K562 (cell line): ENCODE measurements around the gene ELOF1. TPM values are rescaled to one million over a fixed set of nuclear protein-coding genes. Genes with fewer than 3 reads are reported as not detected.

Experiments
- ARID3A ChIP-seq: IDR thresholded peaks from 2 replicates; pipeline ENCODE4 v1.6.1; 2012; ENCODE audit warnings: low read depth, low read length, improper control_type of control experiment, borderline replicate concordance
- ATF7 ChIP-seq: fragments of 450-650 bp; IDR thresholded peaks from 2 replicates; pipeline ENCODE4 v1.7.1; 2014; ENCODE audit warnings: mild to moderate bottlenecking, moderate library complexity
- BCOR ChIP-seq: fragments of 450-650 bp; IDR thresholded peaks from 2 replicates; pipeline ENCODE4 v1.6.1; 2016
- CBX1 ChIP-seq: sonication (generic); IDR thresholded peaks from 2 replicates; pipeline ENCODE4 v1.6.1; 2016; ENCODE audit warnings: antibody characterized with exemption, low read depth, mild to moderate bottlenecking
- CC2D1A ChIP-seq: fragments of 450-650 bp; IDR thresholded peaks from 2 replicates; pipeline ENCODE4 v1.6.1; 2017; ENCODE audit warnings: mild to moderate bottlenecking
- CREM ChIP-seq: IDR thresholded peaks from 2 replicates; pipeline ENCODE4 v1.6.1; 2014; ENCODE audit warnings: antibody characterized with exemption, low read depth
- DPF2 ChIP-seq: fragments of 450-650 bp; IDR thresholded peaks from 2 replicates; pipeline ENCODE4 v1.6.1; 2016
- FIP1L1 ChIP-seq: fragments of 200-400 bp; formaldehyde crosslinking; IDR thresholded peaks from 2 replicates; pipeline ENCODE4 v1.6.1; 2018; ENCODE audit warnings: mild to moderate bottlenecking, low read depth, low read length; ENCODE audit not compliant: poor library complexity, severe bottlenecking
- GABPB1 ChIP-seq: sonication (generic); formaldehyde crosslinking; IDR thresholded peaks from 2 replicates; pipeline ENCODE4 v1.8.0; 2022; ENCODE audit warnings: mild to moderate bottlenecking, missing genetic modification reagents
- L3MBTL2 ChIP-seq: fragments of 450-650 bp; IDR thresholded peaks from 2 replicates; pipeline ENCODE4 v1.6.1; 2016; ENCODE audit warnings: mild to moderate bottlenecking, moderate library complexity
- NBN ChIP-seq: fragments of 450-650 bp; IDR thresholded peaks from 2 replicates; pipeline ENCODE4 v1.6.1; 2016; ENCODE audit warnings: low read depth, mild to moderate bottlenecking
- NCOA6 ChIP-seq: fragments of 450-650 bp; IDR thresholded peaks from 2 replicates; pipeline ENCODE4 v1.6.1; 2017; ENCODE audit warnings: mild to moderate bottlenecking
- NFE2L1 ChIP-seq: fragments of 450-650 bp; IDR thresholded peaks from 2 replicates; pipeline ENCODE4 v1.6.1; 2016; ENCODE audit warnings: missing genetic modification characterization, low read depth, mild to moderate bottlenecking, missing compliant biosample characterization, moderate library complexity, borderline replicate concordance
- PHF21A ChIP-seq: fragments of 450-650 bp; IDR thresholded peaks from 2 replicates; pipeline ENCODE4 v1.6.1; 2017; ENCODE audit warnings: low read depth, borderline replicate concordance
- SNIP1 ChIP-seq: fragments of 450-650 bp; IDR thresholded peaks from 2 replicates; pipeline ENCODE4 v1.7.1; 2017; ENCODE audit warnings: low read depth, mild to moderate bottlenecking
- THAP7 ChIP-seq: fragments of 250-450 bp; sonication (Bioruptor Pico); IDR thresholded peaks from 2 replicates; pipeline ENCODE4 v1.5.0; 2021
- polyA plus RNA-seq, 8 experiments: library from polyadenylated mRNA; depleted of rRNA in 4 of 8; stranded (reverse) in 5 of 8; unstranded in 3 of 8; fragments of >200 nt; fragmentation: Nextera tagmentation in 2 of 8; fragmentation: Illumina TruSeq in 1 of 8; extraction: Ambion mirVana in 2 of 8; extraction: Trizol in 1 of 8; gene quantifications; 2 replicates each; pipeline versions ENCODE4 v1.2.1 to v1.2.3, GENCODE V29; 2011 to 2014; ENCODE audit warnings: inconsistent platforms in 1 of 8, missing spikeins in 1 of 8
- total RNA-seq, 7 experiments: library from RNA; depleted of rRNA in 6 of 7; stranded (reverse); fragments of >200 nt in 6 of 7; fragmentation: Illumina TruSeq in 2 of 7; extraction: Trizol in 2 of 7; gene quantifications; 2 replicates each; pipeline versions ENCODE4 v1.2.1 to v1.2.3, GENCODE V29; 2011 to 2021; ENCODE audit warnings: low replicate concordance in 1 of 7
- TF ChIP-seq, protein P1 (sequence below), 3 experiments: fragments of 200-800 bp in 1 of 3; fragments of 250-450 bp in 1 of 3; fragments of 450-650 bp in 1 of 3; sonication (Bioruptor Pico) in 1 of 3; sonication (Bioruptor generic) in 1 of 3; formaldehyde crosslinking in 1 of 3; IDR thresholded peaks; 2 replicates each; pipeline versions ENCODE4 v1.6.1 to v1.8.0; 2016 to 2022; ENCODE audit warnings: mild to moderate bottlenecking in 2 of 3, missing genetic modification characterization in 2 of 3, missing compliant biosample characterization in 1 of 3, moderate library complexity in 1 of 3
- TF ChIP-seq, protein P2 (sequence below): conservative IDR thresholded peaks from 2 replicates; pipeline ENCODE4 v1.6.1; 2011; ENCODE audit warnings: low read depth, mild to moderate bottlenecking, low read length; ENCODE audit not compliant: control insufficient read depth
- TF ChIP-seq, protein P3 (sequence below): fragments of 250-450 bp; sonication (Bioruptor Pico); IDR thresholded peaks from 2 replicates; pipeline ENCODE4 v1.4.0; 2020

The ELOF1 gene
- total and polyA plus RNA-seq, 9 of the 15 experiments (the other 6 are each of a cell fraction or from before 2014, with no cell fraction given) = 16.7 to 147 (median 74.2) TPM

GRCh38 chr19:11538232-11539036 lies 20.6 kb downstream of the ELOF1 start, which contains the start of gene CNN1 (continued):
- TF ChIP-seq ATF7 (peak; percentile 94), NFE2L1 (tag) (no peak), FIP1L1 (no peak), PHF21A (no peak), DPF2 (peak; percentile 48), L3MBTL2 (peak; percentile 41; the same call in 1 of the 2 replicates), CC2D1A (no peak), NCOA6 (no peak), CBX1 (peak; percentile 63; the same call in 1 of the 2 replicates), CREM (peak; percentile 53), THAP7 (no peak), BCOR (peak; percentile 99), GABPB1 (CRISPR knock-in tag) (peak; percentile 34; the same call in 1 of the 2 replicates), ARID3A (no peak), NBN (0 out of 2 replicates have a peak, but pooled peaks have one; percentile 15), SNIP1 (no peak)
- TF ChIP-seq, protein P1, sequence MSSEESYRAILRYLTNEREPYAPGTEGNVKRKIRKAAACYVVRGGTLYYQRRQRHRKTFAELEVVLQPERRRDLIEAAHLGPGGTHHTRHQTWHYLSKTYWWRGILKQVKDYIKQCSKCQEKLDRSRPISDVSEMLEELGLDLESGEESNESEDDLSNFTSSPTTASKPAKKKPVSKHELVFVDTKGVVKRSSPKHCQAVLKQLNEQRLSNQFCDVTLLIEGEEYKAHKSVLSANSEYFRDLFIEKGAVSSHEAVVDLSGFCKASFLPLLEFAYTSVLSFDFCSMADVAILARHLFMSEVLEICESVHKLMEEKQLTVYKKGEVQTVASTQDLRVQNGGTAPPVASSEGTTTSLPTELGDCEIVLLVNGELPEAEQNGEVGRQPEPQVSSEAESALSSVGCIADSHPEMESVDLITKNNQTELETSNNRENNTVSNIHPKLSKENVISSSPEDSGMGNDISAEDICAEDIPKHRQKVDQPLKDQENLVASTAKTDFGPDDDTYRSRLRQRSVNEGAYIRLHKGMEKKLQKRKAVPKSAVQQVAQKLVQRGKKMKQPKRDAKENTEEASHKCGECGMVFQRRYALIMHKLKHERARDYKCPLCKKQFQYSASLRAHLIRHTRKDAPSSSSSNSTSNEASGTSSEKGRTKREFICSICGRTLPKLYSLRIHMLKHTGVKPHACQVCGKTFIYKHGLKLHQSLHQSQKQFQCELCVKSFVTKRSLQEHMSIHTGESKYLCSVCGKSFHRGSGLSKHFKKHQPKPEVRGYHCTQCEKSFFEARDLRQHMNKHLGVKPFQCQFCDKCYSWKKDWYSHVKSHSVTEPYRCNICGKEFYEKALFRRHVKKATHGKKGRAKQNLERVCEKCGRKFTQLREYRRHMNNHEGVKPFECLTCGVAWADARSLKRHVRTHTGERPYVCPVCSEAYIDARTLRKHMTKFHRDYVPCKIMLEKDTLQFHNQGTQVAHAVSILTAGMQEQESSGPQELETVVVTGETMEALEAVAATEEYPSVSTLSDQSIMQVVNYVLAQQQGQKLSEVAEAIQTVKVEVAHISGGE (CRISPR knock-in tag; IDR thresholded peaks at IDR 0.05) = peak in 1 of 3 experiments; percentile 47; a peak in 1 of 6 replicates
- TF ChIP-seq, protein P2, sequence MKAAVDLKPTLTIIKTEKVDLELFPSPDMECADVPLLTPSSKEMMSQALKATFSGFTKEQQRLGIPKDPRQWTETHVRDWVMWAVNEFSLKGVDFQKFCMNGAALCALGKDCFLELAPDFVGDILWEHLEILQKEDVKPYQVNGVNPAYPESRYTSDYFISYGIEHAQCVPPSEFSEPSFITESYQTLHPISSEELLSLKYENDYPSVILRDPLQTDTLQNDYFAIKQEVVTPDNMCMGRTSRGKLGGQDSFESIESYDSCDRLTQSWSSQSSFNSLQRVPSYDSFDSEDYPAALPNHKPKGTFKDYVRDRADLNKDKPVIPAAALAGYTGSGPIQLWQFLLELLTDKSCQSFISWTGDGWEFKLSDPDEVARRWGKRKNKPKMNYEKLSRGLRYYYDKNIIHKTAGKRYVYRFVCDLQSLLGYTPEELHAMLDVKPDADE = 0 out of 2 replicates have a peak, but pooled peaks have one; percentile 34
- TF ChIP-seq, protein P3, sequence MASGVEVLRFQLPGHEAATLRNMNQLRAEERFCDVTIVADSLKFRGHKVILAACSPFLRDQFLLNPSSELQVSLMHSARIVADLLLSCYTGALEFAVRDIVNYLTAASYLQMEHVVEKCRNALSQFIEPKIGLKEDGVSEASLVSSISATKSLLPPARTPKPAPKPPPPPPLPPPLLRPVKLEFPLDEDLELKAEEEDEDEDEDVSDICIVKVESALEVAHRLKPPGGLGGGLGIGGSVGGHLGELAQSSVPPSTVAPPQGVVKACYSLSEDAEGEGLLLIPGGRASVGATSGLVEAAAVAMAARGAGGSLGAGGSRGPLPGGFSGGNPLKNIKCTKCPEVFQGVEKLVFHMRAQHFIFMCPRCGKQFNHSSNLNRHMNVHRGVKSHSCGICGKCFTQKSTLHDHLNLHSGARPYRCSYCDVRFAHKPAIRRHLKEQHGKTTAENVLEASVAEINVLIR = 0 out of 2 replicates have a peak, but pooled peaks have one; percentile 23
